HG02588 (cell line): ENCODE data around the gene GNA12.
"Not testable (repeated sequence)": the region's sequence is repeated elsewhere in the genome, so short reads cannot be mapped to it uniquely, and the experiment has no call there.

Source experiments
- ATAC-seq: cut with Tn5 transposase; IDR thresholded peaks from one replicate; pipeline ENCODE4 v1.9.1; 2021; ENCODE audit warnings: mild to moderate bottlenecking, moderate library complexity; ENCODE audit not compliant: unreplicated experiment

Gene GNA12

GRCh38 chr7:2758673-2759616, 85.2 kb downstream of the GNA12 start:
- ATAC-seq, result no peak

GRCh38 chr7:2757904-2758672, 86.0 kb downstream of the GNA12 start:
- peak; percentile 73 for ATAC-seq

DNA sequence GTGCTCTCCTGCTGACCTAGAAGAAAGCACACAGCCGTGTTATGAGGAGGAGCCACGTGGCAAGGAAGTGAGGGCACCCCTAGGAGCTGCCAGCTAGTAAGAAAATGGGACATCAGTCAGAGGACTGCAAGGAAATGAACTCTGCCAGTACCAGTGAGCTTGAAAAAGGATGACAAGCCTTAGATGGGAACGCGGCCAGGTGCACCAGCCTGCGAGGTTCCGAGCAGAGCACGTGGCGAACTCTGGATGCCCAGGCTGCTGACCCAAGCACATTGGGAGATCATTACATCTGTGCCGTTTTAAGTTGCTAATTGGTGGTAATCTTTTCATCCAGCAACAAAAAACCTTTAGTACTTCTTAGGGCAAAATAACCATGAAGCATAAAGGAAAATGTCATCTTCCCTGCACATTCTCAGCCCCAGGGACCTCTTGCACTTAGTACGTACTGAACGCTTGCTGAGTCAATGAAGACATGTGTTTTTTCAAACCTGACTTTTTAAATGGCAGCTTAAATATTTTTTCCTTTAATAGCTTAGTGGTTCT, 86.7 kb downstream of the GNA12 start:
- ATAC-seq, result peak; percentile 5

DNA sequence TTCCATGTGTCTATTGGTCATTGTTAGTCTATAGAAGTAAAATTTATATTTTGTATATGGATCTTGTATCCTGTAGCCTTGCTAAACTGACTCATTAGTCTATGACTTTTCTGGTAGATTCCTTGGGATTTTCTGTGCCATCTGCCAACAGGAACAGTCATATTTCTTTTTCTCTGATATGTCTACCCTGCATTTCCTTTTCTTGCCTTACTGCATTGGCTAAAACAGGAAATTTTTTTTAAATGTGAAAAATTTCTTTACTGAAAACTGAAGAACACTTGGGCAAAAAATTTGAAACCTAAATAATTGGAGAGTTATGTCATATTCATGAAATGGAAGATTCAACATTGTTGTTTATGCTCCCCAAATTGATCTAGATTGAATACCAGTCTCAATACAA, 88.6 kb downstream of the GNA12 start:
- no peak for ATAC-seq

DNA sequence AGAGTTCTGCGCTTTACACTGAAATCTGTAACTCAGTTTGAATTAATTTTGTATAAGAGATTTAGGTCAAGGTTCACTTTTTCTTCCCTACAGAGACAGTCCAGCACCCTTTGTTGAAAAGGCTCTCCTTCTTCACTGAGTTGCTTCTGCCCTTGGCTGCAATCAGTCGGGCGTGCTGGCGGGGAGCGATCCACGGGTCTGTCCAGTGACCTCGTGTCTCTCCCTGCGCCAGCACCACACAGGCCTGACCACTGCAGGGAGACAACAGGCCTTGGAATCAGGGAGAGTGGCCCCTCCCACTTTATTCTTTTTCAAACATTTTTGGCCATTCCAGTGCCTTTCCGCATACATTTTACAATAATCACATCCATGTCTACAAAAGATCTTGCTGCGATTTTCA, 89.2 kb downstream of the GNA12 start:
- no peak for ATAC-seq

DNA sequence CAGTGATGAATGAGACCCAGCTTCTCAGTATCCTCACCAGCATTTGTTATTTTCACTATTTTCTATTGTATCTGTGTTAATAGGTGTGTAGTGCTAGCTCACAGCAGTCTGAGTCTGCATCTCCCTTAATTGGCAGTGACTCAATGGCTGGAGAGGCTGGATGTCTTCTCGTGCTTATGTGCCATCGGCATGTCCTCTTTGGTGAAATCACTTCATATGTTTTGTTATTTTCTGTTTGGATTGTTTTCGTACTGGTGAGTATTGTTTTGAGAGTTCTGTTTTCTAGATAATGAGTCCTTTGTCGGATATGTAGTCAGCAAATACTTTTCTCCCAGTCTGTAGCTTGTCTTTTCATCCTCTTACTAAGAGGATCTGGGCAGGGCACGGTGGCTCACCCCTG, 90.0 kb downstream of the GNA12 start:
- no peak for ATAC-seq

DNA sequence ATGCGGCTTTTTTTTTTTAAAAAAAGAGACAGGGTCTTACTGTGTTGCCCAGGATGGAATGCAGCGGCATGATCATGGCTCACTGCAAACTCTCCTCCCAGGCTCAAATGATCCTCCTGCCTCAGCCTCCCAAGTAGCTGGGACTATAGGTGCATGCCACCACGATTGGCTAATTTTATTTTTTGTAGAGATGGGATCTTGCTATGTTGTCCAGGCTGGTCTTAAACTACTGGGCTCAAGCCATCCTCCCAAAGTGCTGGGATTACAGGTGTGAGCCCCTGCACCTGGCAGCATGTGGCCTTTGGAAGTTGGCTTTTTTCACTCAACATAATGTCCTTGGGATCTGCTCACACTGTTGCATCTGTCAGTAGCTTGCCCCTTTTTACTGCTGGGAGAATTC, 91.0 kb downstream of the GNA12 start:
- ATAC-seq, result no peak

DNA sequence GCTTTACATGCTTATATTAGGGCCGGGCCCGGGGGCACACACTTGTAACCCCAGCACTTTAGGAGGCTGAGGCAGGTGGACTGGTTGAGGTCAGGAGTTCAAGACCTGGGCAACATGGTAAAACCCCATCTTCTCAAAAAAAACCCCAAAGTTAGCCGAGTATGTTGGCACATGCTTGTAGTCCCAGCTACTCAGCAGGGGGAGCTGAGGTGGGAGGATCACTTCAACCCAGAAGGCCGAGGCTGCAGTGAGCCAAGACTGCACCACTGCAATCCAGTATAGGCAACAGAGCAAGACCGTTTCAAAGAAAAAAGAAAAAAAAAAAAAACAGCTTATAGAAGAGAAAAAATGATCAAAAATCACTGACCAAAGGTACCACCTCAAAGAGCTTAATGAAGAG, 93.0 kb downstream of the GNA12 start:
- no peak for ATAC-seq

- no peak for ATAC-seq
Observed at GRCh38 chr7:2750004-2750407, 94.1 kb downstream of the GNA12 start.

DNA sequence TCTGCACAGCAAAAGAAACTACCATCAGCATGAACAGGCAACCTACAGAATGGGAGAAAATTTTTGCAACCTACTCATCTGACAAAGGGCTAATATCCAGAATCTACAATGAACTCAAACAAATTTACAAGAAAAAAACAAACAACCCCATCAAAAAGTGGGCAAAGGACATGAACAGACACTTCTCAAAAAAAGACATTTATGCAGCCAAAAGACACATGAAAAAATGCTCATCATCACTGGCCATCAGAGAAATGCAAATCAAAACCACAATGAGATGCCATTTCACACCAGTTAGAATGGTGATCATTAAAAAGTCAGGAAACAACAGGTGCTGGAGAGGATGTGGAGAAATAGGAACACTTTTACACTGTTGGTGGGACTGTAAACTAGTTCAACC, 95.4 kb downstream of the GNA12 start:
- ATAC-seq, result not testable (repeated sequence)

DNA sequence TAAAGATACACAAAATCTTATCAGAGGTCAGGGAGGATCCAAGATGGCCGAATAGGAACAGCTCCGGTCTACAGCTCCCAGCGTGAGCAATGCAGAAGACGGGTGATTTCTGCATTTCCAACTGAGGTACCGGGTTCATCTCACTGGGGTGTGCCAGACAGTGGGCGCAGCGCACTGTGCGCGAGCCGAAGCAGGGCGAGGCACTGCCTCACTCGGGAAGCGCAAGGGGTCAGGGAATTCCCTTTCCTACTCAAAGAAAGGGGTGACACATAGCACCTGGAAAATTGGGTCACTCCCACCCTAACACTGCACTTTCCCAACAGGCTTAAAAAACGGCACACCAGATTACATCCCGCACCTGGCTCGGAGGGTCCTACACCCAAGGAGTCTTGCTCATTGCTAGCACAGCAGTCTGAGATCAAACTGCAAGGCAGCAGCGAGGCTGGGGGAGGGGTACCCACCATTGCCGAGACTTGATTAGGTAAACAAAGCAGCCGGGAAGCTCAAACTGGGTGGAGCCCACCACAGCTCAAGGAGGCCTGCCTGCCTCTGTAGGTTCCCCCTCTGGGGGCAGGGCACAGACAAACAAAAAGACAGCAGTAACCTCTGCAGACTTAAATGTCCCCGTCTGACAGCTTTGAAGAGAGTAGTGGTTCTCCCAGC, 100.5 kb downstream of the GNA12 start:
- not testable (repeated sequence) for ATAC-seq

DNA sequence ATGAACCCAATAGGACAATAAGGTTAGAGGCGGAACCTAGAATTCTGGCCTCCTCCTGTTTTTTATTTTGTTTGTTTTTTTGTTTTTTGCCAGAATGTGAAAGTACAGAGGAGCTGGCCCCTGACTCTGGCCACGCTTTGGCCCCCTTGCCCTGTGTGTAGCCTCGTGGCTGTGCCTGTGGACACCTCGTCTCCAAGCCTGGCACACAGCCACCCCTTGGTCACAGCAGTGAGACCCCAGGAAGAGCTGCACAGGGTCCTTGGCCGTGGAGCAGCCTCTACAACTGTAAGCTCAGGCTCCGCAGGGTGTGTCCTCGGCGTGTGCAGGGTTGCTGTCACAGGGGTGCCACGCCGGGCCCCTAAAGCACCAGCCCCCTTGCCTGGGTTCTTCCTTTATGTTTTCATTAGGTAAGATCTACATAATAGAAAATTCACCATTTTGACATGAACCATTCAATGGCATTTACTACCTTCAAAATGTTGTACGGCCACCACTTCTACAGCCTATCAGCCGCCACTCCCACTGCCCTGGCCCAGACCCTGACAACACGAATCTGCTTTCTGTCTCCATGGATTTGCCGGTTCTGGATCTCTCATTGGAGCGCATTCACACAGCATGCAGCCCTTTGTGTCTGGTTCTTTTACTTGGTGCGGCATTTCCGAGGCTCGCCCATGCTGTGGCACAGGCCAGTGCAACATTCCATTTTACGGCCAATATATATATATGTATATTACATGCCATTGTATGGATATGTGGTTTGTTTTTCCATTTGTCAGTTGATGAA, 105.2 kb downstream of the GNA12 start:
- ATAC-seq, result no peak

DNA sequence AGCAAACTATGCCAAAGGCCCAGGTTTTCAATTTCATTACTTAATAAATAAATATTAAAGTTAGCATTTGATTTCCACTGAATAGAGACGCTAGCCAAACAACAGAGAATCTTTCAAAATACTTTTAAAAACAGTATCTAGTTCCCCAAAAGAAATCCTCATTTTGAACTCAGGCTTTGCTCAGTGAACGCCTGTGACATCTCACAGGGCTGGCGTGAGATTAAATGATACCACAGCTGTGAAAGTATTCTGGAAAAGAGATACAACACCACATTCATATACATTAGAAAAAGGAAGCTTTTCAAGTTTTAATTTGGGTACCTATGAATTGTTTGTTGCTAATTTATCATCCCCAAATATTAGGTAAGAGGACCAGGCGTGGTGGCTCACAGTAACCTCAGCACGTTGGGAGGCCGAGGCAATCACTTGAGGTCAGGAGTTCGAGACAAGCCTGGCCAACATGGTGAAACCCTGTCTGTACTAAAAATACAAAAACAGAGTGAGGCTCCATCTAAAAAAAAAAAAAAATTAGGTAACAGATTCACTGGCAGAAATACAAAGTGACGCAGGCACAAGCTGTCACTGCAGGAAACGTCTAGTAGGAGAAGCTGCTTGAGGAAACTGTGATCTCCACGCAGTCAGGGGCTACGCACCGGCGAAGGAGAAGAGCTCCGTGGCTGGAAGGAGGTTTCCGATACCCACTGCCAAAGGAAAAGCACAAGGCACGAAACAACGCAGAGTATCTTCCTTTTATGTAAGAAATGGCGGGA, 106.2 kb downstream of the GNA12 start:
- ATAC-seq, result no peak

DNA sequence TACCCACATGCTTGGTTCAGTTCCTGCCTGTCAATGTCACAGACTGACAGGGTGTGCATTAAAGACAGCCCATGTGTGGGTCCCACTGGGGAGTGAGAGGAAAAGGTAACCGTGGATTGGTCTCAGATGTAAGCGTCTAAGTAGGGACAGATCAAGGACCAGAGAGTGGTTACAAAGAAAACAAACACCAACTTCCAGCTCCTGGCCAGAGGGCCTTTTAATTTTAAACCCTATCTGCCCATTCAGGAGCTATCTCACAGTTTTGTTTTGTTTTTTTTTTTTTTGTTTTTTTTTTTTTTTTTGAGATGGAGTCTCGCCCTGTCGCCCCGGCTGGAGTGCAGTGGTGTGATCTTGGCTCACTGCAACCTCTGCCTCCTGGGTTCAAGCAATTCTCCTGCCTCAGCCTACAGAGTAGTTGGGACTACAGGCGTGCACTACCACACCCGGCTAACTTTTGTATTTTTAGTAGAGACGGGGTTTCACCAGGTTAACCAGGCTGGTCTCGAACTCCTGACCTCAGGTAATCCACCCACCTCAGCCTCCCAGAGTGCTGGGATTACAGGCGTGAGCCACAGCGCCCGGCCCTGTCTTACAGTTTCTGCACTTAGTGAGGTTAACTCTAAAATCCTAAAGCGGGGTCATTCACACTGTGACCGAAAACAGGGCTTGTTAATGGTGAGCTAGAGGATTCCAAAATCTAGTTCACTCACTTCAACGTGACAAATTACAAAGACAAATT, 106.9 kb downstream of the GNA12 start:
- ATAC-seq, result not testable (repeated sequence)

DNA sequence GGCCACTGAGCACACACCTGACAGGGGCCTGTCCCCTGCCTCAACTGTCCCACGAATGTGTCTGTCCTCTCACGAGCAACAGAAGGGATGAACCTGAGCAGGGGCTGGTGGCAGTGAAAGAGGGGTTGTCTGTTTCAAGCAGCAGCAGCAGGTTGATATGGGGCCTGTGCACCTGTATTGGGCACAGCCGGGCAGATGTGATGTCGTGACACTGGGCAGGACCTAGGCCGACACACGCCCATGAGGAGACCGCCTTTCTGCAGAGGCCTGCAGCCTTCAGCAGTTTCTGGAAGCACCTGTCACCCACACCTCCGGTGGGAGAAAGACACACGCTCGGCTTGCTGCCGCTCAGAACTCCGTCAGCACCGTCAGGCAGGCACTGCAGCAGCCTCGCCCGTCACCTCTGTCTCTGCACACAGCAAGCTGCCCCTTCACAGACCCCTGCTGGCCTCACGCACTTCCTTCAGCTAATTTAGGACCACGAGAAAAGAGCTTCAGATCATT, 107.6 kb downstream of the GNA12 start:
- no peak for ATAC-seq

- no peak for ATAC-seq
Observed at GRCh38 chr7:2735744-2736143, 108.4 kb downstream of the GNA12 start.

- no peak for ATAC-seq
Observed at GRCh38 chr7:2734751-2735571, 109.1 kb downstream of the GNA12 start.
